ENCODE measurements around the gene AMIGO1. TPM values are rescaled to one million over a fixed set of nuclear protein-coding genes. Genes with fewer than 3 reads are reported as not detected.

AMIGO1 gene
- total and polyA plus RNA-seq, 11 donors, result 4.6 to 19.1 (median 13.4) TPM

DNA sequence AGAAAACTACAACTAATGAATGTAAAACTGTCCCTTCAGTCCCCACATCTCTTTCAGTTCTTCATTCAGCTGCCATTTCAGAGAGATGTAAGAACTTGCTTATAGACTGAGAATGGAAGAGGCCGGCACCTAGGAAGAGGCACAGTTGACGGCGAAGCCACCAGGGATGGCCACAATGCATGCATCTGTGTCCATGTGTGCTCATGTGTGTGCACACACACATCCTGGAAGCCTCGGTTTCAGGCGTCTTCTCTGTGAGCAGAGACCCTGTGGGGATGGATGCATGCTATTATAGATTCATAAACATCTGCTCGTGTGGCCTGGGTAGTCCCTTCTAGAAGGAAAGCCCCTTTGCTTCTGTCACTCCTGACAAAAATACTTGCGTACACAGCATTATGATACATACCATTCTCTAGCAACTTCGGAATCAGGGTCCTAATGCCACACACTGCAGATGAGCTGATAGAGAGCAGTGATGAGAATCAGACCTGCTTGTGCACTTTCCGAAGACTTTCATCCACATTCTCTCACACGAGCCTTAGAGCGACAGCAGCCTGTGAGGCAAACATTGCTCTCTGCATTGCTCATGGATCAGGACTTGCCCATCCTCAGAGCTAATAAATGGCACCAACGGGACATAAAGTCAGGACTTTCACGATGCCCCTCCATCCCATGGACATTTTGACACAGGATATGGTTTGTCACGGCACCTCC, 17.7 kb upstream of the AMIGO1 start:
- H3K36me3 ChIP-seq, result no peaks in the 10 kb centered on the region
- ATAC-seq (no peak), DNase-seq (no peak)
- 78 to 84% (median 82%) methylated on average over 14 of the region's 14 CpGs for WGBS, 4 donors
- no peaks in the 10 kb centered on the region for H3K9me3 ChIP-seq
- no peak overlapping the region for H3K27ac ChIP-seq
- no peaks in the 10 kb centered on the region for H3K27me3 ChIP-seq
- TF ChIP-seq, protein P1, sequence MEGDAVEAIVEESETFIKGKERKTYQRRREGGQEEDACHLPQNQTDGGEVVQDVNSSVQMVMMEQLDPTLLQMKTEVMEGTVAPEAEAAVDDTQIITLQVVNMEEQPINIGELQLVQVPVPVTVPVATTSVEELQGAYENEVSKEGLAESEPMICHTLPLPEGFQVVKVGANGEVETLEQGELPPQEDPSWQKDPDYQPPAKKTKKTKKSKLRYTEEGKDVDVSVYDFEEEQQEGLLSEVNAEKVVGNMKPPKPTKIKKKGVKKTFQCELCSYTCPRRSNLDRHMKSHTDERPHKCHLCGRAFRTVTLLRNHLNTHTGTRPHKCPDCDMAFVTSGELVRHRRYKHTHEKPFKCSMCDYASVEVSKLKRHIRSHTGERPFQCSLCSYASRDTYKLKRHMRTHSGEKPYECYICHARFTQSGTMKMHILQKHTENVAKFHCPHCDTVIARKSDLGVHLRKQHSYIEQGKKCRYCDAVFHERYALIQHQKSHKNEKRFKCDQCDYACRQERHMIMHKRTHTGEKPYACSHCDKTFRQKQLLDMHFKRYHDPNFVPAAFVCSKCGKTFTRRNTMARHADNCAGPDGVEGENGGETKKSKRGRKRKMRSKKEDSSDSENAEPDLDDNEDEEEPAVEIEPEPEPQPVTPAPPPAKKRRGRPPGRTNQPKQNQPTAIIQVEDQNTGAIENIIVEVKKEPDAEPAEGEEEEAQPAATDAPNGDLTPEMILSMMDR (IDR thresholded peaks at IDR 0.05), result no peak
- no peak for TF ChIP-seq POLR2A (IDR thresholded peaks at IDR 0.05)
- intact Hi-C loops (cut with DNase I), result no loop called here
- no peak overlapping the region for H3K4me3 ChIP-seq
- H3K4me1 ChIP-seq, result peaks cover 0 to 24% (median 12%) of the 10 kb centered on the region in 12 donors

DNA sequence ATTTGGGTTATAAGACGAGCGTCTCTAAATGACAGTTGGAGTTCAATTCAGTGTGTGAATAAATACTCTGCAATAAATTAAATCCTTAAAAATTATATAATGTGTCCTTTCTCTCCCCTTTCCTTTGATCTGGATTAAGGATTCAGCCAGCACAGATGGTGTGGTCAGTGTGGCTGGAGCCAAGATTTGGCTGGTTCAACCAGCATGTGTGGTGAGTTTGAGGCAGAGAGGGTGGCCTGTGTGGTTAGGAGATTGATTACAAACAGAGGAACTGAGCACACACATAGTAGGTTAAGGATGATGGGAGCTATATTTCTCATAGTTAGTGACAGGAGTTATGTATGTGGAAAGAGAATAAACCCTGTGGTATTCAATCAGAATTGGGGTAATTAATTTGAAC, 14.2 kb upstream of the AMIGO1 start:
- no peak overlapping the region for H3K27ac ChIP-seq
- H3K4me3 ChIP-seq, result no peak overlapping the region
- no peaks in the 10 kb centered on the region for H3K36me3 ChIP-seq
- ATAC-seq (no peak), DNase-seq (no peak)
- H3K4me1 ChIP-seq, result peaks cover 0 to 5% (median 0%) of the 10 kb centered on the region in 12 donors
- TF ChIP-seq, protein P1 (IDR thresholded peaks at IDR 0.05), result no peak
- no peak for TF ChIP-seq POLR2A (IDR thresholded peaks at IDR 0.05)
- no peaks in the 10 kb centered on the region for H3K9me3 ChIP-seq
- H3K27me3 ChIP-seq, result no peaks in the 10 kb centered on the region
- intact Hi-C loops (cut with DNase I), result no loop called here
- 93 to 100% (median 94%) methylated on average over 2 of the region's 2 CpGs for WGBS, 4 donors

DNA sequence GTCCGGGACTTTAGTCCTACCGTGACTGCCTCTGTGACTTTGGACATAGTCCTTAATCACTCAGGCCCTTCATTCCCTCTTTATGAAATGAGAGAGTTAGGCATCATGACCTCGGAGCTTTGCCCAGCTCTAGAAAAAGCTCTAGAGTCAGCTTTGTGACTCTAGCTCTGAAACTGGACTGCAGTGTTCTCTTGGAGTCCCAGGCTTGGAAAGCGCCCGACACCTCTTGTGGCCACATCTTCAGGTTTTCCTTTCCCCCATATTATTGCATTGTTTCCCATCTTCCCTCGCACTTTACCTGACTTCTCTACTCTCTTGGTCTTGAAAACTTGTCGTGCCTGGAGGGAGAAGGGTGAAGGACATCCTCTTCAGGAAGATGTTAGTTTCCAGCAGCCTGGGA, 12.5 kb upstream of the AMIGO1 start:
- Histone ChIP-seq H3K36me3 (no peaks in the 10 kb centered on the region), H3K4me3 (no peak overlapping the region), H3K9me3 (no peaks in the 10 kb centered on the region), H3K4me1 (peaks cover 0 to 5% (median 0%) of the 10 kb centered on the region in 12 donors), H3K27me3 (no peaks in the 10 kb centered on the region), H3K27ac (no peak overlapping the region)
- WGBS, 4 donors, result 82 to 88% (median 85%) methylated on average over 7 of the region's 7 CpGs
- TF ChIP-seq, protein P1 (IDR thresholded peaks at IDR 0.05), result no peak
- TF ChIP-seq POLR2A (IDR thresholded peaks at IDR 0.05), result no peak
- DNase-seq (no peak), ATAC-seq (no peak)
- intact Hi-C loops (cut with DNase I), result no loop called here

DNA sequence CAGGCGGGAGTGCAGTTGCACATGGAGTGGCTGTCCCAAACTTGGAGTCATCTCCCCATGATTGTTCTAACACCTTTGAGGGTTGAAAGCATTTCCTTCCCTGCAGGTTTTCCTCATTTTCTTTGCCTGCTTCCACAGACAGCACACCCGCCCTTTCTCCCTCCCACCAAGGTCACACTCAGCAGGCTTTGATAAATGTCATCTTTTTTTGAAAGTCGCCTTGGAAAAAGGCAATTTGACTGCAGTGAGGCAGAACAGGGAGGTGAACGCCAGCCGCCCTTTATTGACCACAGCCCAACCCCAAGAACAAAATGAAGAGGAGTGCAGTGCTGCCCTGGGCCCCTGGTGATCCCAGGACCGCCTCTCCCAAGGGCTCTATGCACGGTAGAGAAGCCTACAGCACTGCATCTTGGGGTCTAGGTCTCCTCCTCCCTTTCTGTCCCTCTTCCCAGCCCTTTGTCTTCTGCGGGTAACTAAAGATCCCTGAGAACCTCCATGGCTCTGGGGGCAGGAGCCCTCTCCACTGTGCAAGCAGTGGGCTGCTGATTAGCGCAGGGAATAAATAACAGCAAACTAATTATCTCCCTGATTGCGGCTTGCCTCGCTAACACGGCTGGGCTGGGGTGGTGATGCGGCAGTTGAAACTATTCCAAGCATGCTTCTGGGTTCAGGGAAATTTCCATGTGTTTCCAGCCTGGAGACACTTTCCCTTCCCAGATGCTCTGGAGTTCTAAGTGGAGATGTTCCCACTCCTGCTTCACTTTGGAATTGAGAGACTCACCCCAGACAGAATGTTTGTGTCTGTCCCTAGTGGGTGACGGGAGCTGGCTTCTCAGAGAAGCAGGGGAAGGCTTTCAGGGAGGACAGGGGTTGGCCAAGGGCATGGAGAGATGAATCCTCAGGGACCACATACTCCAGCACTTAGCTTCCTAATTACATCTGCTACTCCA, 11.8 kb upstream of the AMIGO1 start:
- no peaks in the 10 kb centered on the region for H3K36me3 ChIP-seq
- H3K27ac ChIP-seq, result no peak overlapping the region
- no peak for DNase-seq
- intact Hi-C loops (cut with DNase I), result no loop called here
- H3K4me3 ChIP-seq, result no peak overlapping the region
- TF ChIP-seq, protein P1 (IDR thresholded peaks at IDR 0.05), result no peak
- TF ChIP-seq POLR2A (IDR thresholded peaks at IDR 0.05), result no peak
- peaks cover 0 to 5% (median 0%) of the 10 kb centered on the region in 12 donors for H3K4me1 ChIP-seq
- no peaks in the 10 kb centered on the region for H3K27me3 ChIP-seq
- 57 to 70% (median 63%) methylated on average over 14 of the region's 14 CpGs for WGBS, 4 donors
- no peaks in the 10 kb centered on the region for H3K9me3 ChIP-seq
- ATAC-seq, result peak in 2 of 4 donors; percentile 31 to 48

All from heart left ventricle (tissue), 16 donors.